ENCODE data around the gene SP9. TPM values are rescaled to one million over a fixed set of nuclear protein-coding genes. Genes with fewer than 3 reads are reported as not detected.
"Not testable (repeated sequence)": the region's sequence is repeated elsewhere in the genome, so short reads cannot be mapped to it uniquely, and the experiment has no call there.

SP9 gene
- total RNA-seq, 2 donors from 2014 or later = not detected

DNA sequence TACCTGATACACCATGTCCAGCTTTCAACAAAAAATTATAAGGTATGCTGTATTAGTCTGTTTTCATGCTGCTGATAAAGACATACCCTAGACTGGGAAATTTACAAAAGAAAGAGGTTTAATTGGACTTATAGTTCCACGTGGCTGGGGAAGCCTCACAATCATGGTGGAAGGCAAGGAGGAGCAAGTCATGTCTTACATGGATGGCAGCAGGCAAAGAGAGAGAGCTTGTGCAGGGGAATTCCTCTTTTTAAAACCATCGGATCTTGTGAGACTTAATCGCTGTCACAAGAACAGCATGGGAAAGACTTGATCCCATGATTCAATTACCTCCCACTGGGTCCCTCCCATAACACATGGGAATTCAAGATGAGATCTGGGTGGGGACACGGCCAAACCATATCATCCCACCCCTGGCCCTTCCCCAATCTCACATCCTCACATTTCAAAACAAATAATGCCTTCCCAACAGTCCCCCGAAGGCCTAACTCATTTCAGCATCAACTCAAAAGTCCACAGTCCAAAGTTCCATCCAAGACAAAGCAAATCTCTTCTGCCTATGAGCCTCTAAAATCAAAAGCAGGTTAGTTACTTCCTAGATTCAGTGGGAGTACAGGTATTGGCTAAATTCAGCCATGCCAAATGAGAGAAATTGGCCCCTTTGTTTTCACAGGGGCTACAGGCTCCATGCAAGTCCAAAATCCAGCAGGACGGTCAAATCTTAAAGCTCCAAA is 28.9 kb downstream of the SP9 start:
- H3K27ac Mint-ChIP-seq; DNase-seq (ENCODE audit: low spot score in 2 of 2); ATAC-seq: not testable (repeated sequence)
- Mint-ChIP-seq H3K9me3 (peaks cover 6 to 19% of the 10 kb centered on the region in 2 donors), H3K36me3 (peaks cover 45 to 57% of the 10 kb centered on the region in 2 donors)

DNA sequence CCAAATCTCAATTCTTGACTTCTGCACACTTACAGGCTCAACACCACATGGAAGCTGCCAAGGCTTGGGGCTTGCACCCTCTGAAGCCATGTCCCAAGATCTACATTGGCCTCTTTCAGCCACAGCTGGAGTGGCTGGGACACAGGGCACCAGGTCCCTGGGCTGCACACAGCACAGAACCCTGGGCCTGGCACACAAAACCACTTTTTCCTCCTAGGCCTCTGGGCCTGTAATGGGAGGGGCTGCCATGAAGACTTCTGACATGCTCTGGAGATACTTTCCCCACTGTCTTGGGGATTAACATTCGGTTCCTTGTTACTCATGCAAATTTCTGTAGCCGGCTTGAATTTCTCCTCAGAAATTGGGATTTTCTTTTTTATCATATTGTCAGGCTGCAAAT is 29.9 kb downstream of the SP9 start:
- H3K9me3 Mint-ChIP-seq = peaks cover 6 to 19% of the 10 kb centered on the region in 2 donors
- ATAC-seq (no peak), DNase-seq (ENCODE audit: low spot score in 2 of 2) (no peak)
- peaks cover 45 to 63% of the 10 kb centered on the region in 2 donors for H3K36me3 Mint-ChIP-seq
- H3K27ac Mint-ChIP-seq = no peak overlapping the region

DNA sequence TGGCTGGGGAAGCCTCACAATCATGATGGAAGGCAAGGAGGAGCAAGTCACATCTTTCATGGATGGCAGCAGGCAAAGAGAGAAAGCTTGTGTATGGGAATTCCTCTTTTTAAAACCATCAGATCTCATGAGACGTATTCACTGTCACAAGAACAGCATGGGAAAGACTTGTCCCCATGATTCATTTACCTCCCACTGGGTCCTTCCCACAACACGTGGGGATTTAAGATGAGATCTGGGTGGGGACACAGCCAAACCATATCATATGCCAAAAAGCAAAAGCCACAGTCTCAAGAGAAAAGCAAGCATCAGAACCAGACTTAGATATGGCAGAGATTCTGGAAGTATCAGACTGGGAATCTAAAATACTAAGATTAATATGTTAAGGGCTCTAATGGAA is 30.8 kb downstream of the SP9 start:
- Mint-ChIP-seq H3K36me3 (peaks cover 45 to 65% of the 10 kb centered on the region in 2 donors), H3K9me3 (peaks cover 6 to 19% of the 10 kb centered on the region in 2 donors), H3K27ac (no peak overlapping the region)
- DNase-seq (ENCODE audit: low spot score in 2 of 2) (no peak), ATAC-seq (no peak)

DNA sequence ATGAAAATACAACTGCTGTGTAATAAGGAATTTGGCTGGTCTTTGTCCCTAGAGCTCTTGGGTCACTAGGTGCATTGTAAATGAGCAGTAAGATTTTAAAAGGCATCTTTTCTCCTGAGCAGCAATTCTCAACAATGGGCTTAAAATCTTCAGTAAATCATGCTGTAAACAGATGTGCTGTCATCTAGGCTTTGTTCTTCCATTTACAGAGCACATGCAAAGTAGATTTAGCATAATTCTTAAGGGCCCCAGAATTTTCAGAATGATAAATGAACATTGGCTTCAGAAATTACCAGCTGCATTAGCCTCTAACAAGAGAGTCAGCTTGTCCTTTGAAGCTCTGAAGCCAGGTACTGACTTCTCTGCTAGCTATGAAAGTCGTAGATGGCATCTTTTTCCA is 33.9 kb downstream of the SP9 start:
- DNase-seq (ENCODE audit: low spot score in 2 of 2) = no peak
- peaks cover 36 to 47% of the 10 kb centered on the region in 2 donors for H3K36me3 Mint-ChIP-seq

DNA sequence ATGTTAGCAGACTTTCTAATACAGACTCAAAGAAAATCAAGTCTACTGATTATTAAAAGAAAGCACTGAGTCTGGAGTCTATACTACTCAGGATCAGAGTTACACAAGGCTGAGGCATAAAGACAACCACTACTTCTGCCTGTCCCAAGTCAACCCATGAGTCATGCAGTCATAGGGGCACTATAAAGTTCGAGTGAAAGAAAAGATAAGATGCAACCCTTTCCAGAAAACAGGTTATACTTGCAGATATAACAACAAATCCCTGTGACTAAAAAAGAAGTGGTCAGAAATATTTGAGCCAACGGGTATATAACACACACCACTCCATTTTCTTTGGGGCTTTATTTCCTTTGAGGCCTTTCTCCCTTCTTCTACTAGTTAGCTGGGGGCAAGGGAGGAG is 42.2 kb downstream of the SP9 start:
- no peak for ATAC-seq
- H3K9me3 Mint-ChIP-seq = no peaks in the 10 kb centered on the region
- H3K27ac Mint-ChIP-seq = no peak overlapping the region
- H3K36me3 Mint-ChIP-seq = peaks cover 0 to 9% of the 10 kb centered on the region in 2 donors
- no peak for DNase-seq (ENCODE audit: low spot score in 2 of 2)

More for the DNA sequence above, 33.9 kb downstream of the SP9 start:
- no peak for ATAC-seq
- H3K27ac Mint-ChIP-seq = no peak overlapping the region
- H3K9me3 Mint-ChIP-seq = peaks cover 6 to 19% of the 10 kb centered on the region in 2 donors

DNA sequence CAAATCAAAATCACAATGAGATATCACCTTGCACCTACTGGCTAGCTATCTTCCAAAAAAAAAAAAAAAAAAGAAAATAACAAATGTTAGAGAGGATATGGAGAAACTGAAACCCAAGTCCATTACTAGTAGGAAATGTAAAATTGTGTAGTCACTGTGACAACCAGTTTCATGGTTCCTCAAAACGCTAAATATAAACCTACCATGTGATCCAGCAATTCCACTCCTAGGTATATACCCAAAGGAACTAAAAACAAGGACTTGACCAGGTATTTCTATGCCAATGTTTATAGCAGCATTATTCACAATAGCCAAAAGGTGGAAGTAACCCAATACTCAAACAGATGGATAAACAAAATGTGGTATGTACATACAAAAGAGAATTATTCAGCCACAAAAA is 49.0 kb downstream of the SP9 start:
- no peak for ATAC-seq
- H3K9me3 Mint-ChIP-seq = no peaks in the 10 kb centered on the region
- no peak for DNase-seq (ENCODE audit: low spot score in 2 of 2)
- no peak overlapping the region for H3K27ac Mint-ChIP-seq
- H3K36me3 Mint-ChIP-seq = peaks cover 0 to 12% of the 10 kb centered on the region in 2 donors

DNA sequence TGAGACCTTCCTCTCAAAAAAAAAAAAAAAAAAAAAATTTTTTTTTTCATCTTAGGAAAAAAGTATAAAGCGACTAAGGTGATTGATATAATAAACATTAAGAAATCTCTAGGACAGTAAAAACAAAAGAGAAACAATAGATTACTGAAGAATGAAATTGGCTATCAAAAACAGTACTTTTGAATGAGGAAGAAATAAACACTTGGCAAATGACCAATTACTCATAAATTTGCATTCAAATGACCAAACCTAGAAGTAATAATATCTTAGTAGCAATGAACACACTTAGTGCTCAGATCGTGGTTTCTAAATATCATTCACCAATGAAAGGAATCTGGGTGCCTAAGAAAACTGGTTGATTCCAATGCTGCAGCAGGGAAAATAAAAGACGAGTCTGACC is 50.4 kb downstream of the SP9 start:
- DNase-seq (ENCODE audit: low spot score in 2 of 2) = no peak
- Mint-ChIP-seq H3K36me3 (peaks cover 2 to 19% of the 10 kb centered on the region in 2 donors), H3K27ac (no peak overlapping the region), H3K9me3 (no peaks in the 10 kb centered on the region)
- no peak for ATAC-seq

Other genes with a start within 250 kb of the SP9 start
- 100 to 1,000 TPM; 128 to 139 TPM for gene OLA1, start 86.4 kb upstream of the SP9 start, total RNA-seq
- 10 to 100 TPM; 11.0 to 16.0 TPM for gene SCRN3, start 60.8 kb downstream of the SP9 start, total RNA-seq
- 10 to 100 TPM in 1 of 2 donors, 1 to 10 TPM in 1; 8.8 to 18.5 TPM for gene GPR155, start 152.1 kb downstream of the SP9 start, total RNA-seq